Ishikawa (cell line): ENCODE measurements around the gene IQCM.

Experiments
- CEBPB ChIP-seq: IDR thresholded peaks from 2 replicates; pipeline ENCODE4 v1.6.1; 2012
- CREB1 ChIP-seq: IDR thresholded peaks from 2 replicates; pipeline ENCODE4 v1.6.1; 2012; ENCODE audit warnings: low read depth
- EGR1 ChIP-seq: IDR thresholded peaks from 2 replicates; pipeline ENCODE4 v1.6.1; 2012
- EP300 ChIP-seq: IDR thresholded peaks from 2 replicates; pipeline ENCODE4 v1.6.1; 2012; ENCODE audit warnings: borderline replicate concordance
- FOXM1 ChIP-seq: IDR thresholded peaks from 2 replicates; pipeline ENCODE4 v1.6.1; 2012; ENCODE audit warnings: low read depth, borderline replicate concordance
- NFIC ChIP-seq: IDR thresholded peaks from 2 replicates; pipeline ENCODE4 v1.6.1; 2012
- RAD21 ChIP-seq: IDR thresholded peaks from 2 replicates; pipeline ENCODE4 v1.6.1; 2012; ENCODE audit warnings: low read depth
- TAF1 ChIP-seq: IDR thresholded peaks from 2 replicates; pipeline ENCODE4 v1.6.1; 2012; ENCODE audit warnings: low read depth, mild to moderate bottlenecking
- TCF12 ChIP-seq: IDR thresholded peaks from 2 replicates; pipeline ENCODE4 v1.6.1; 2012; ENCODE audit warnings: low read depth
- TEAD4 ChIP-seq: IDR thresholded peaks from 2 replicates; pipeline ENCODE4 v1.6.1; 2012
- YY1 ChIP-seq: IDR thresholded peaks from 2 replicates; pipeline ENCODE4 v1.6.1; 2012; ENCODE audit warnings: low read depth
- ZBTB7A ChIP-seq: IDR thresholded peaks from 2 replicates; pipeline ENCODE4 v1.6.1; 2012; ENCODE audit warnings: low read depth
- TF ChIP-seq, protein P1 (sequence below): IDR thresholded peaks from 2 replicates; pipeline ENCODE4 v1.6.1; 2012
- TF ChIP-seq, protein P2 (sequence below): IDR thresholded peaks from 2 replicates; pipeline ENCODE4 v1.6.1; 2012; ENCODE audit warnings: low read depth, mild to moderate bottlenecking
- TF ChIP-seq, protein P3 (sequence below): IDR thresholded peaks from 2 replicates; pipeline ENCODE4 v1.6.1; 2012

The IQCM gene

DNA sequence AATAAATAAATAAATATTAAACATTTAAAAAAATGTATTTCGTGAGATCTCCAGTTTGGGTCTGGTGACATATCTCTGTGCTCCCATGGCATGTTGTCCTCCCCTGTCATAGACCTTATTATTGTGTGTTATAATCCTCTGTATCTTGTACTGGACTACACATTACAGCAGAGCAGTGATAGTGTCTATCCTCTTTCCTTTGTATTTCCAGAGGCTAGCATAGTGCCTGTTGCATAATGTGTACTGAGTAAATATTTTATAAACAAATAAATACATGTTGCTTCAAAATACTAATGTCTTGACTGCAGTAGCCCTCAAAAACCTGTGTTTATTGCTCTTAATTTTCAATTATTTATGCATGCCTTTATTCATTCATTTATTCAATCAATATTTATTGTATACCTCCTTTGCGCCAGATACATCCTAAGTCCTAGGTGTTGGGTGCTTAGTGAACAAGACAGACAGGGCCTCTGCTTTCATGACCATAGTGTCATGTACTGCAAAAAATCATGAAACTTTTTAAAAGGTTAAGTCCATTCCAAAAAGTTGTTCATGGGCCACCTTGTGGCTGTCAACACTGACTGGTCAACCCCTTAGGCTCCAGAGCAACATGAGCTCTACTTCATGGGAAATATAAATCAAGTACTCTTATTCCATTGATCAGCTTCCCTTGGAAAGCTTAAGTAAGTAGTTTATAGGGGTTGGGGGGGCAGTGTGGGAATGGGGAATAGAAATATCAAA, 303.9 kb downstream of the IQCM start:
- no peak for TF ChIP-seq ZBTB7A
- TF ChIP-seq FOXM1 = no peak
- no peak for TF ChIP-seq CREB1
- no peak for TF ChIP-seq RAD21
- TF ChIP-seq TAF1 = no peak
- TF ChIP-seq EP300 = no peak
- TF ChIP-seq, protein P1, sequence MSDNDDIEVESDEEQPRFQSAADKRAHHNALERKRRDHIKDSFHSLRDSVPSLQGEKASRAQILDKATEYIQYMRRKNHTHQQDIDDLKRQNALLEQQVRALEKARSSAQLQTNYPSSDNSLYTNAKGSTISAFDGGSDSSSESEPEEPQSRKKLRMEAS = no peak
- no peak for TF ChIP-seq NFIC
- TF ChIP-seq, protein P2, sequence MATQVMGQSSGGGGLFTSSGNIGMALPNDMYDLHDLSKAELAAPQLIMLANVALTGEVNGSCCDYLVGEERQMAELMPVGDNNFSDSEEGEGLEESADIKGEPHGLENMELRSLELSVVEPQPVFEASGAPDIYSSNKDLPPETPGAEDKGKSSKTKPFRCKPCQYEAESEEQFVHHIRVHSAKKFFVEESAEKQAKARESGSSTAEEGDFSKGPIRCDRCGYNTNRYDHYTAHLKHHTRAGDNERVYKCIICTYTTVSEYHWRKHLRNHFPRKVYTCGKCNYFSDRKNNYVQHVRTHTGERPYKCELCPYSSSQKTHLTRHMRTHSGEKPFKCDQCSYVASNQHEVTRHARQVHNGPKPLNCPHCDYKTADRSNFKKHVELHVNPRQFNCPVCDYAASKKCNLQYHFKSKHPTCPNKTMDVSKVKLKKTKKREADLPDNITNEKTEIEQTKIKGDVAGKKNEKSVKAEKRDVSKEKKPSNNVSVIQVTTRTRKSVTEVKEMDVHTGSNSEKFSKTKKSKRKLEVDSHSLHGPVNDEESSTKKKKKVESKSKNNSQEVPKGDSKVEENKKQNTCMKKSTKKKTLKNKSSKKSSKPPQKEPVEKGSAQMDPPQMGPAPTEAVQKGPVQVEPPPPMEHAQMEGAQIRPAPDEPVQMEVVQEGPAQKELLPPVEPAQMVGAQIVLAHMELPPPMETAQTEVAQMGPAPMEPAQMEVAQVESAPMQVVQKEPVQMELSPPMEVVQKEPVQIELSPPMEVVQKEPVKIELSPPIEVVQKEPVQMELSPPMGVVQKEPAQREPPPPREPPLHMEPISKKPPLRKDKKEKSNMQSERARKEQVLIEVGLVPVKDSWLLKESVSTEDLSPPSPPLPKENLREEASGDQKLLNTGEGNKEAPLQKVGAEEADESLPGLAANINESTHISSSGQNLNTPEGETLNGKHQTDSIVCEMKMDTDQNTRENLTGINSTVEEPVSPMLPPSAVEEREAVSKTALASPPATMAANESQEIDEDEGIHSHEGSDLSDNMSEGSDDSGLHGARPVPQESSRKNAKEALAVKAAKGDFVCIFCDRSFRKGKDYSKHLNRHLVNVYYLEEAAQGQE = no peak
- TF ChIP-seq EGR1 = no peak
- no peak for TF ChIP-seq CEBPB
- no peak for TF ChIP-seq TCF12
- TF ChIP-seq YY1 = no peak
- TF ChIP-seq, protein P3, sequence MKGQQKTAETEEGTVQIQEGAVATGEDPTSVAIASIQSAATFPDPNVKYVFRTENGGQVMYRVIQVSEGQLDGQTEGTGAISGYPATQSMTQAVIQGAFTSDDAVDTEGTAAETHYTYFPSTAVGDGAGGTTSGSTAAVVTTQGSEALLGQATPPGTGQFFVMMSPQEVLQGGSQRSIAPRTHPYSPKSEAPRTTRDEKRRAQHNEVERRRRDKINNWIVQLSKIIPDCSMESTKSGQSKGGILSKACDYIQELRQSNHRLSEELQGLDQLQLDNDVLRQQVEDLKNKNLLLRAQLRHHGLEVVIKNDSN = no peak
- no peak for TF ChIP-seq TEAD4

- TF ChIP-seq, protein P1 = no peak
- TF ChIP-seq ZBTB7A = no peak
- TF ChIP-seq TEAD4 = no peak
- TF ChIP-seq, protein P3 = no peak
Measured at GRCh38 chr4:149500806-149501205, 314.8 kb downstream of the IQCM start.

DNA sequence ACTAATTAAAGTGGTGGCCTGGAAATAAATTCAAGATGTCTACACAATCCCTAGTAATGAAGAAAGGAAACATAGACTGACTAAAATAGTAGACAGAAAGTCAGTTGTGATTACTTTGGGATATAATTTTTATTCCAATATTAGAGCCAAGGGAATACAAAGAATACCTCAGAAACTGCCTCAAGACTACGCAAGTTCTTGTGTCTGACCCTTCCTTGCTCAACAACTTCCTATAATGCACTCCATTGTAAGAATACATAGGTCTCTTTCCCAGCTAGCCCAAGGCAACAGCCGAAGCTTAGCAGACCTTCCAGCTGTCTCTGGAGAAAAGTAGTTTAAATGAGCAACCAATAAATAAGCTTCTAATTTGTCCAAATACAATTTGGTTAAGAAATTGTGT, 315.9 kb downstream of the IQCM start:
- TF ChIP-seq EGR1 (no peak), TCF12 (no peak), RAD21 (no peak), CEBPB (no peak), CREB1 (no peak), NFIC (no peak), FOXM1 (no peak), YY1 (no peak), ZBTB7A (no peak), EP300 (no peak), TAF1 (no peak)
- TF ChIP-seq, protein P3 = no peak
- TF ChIP-seq, protein P2 = no peak
- TF ChIP-seq, protein P1 = no peak

- TF ChIP-seq CEBPB = no peak
- no peak for TF ChIP-seq CREB1
- TF ChIP-seq RAD21 = no peak
- TF ChIP-seq EGR1 = no peak
- no peak for TF ChIP-seq TCF12
- TF ChIP-seq, protein P2 = no peak
- TF ChIP-seq, protein P1 = no peak
Measured at GRCh38 chr4:149498246-149498645, 317.4 kb downstream of the IQCM start.
